EH (cell line): Measurements from ENCODE around the gene VGF.
A peak's percentile ranks its signal among the peaks of the same experiment; 100 is the strongest.

Experiments used
- DNase-seq: peaks from one replicate; pipeline ENCODE4 v3.0.0-alpha.2; 2015; ENCODE audit warnings: low read depth

The VGF gene

DNA sequence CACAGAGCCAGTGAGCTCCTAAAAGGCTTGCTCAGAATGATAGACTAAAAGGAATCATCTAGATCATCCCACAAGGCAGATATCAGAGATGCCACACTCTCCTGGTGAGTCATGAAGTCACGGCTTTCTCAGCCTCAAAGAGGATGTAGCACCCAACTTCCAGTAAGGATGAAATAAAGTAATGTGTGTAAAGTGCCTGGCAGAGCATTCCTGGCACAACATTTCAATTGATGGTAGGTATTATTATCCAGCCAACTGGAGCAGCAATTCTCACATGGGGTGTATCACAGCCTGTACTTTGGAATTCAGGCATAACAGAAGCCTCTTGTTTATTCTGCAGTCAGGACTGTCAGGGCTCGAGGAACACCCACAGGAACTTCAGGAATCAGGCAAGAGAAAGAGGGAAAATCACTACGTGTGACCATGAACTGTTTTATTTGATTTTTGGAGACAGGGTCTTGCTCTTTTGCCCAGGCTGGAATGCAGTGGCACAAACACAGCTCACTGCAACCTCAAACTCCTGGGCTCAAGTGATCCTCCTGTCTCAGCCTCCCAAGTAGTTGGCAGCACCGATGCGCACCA lies 20.0 kb upstream of the VGF start:
- peak; percentile 84 for DNase-seq

DNA sequence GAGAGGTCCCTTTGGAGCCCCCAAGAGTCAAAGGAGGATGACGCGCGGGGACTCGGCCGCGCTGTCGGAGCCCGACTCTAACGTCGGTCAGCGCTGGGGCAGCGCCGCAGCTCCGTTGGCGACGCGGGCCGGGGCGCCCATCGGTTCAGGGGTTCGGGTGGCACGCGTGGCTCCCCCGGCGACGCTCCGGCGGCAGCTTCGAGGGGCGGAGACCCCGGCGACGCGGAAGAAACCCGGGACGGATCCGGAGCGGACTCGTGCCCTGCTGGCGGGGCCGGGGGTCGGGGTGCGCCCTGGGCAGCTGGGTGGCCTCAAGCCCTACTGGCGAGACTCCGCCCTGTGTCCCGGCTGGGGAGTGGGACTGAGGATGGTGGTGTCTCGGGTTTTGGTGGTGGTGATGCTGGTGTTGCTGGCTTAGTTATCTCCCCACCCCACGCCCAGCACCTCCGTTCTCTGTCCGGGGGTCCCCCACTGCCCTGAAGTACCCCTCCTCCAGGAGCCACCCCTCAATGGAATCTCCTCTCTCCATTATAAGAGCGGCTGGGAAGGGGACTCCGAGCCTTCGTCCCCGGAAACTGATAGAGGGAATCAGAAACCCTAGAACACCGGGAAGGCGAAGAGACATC lies 14.9 kb upstream of the VGF start, which contains the start of gene NAT16:
Gene NAT16, minus strand, starts transcription at position 164 of the 626 bp plus-strand sequence. CDS start 5,486 bp downstream, outside the sequence.
- no peak for DNase-seq

DNA sequence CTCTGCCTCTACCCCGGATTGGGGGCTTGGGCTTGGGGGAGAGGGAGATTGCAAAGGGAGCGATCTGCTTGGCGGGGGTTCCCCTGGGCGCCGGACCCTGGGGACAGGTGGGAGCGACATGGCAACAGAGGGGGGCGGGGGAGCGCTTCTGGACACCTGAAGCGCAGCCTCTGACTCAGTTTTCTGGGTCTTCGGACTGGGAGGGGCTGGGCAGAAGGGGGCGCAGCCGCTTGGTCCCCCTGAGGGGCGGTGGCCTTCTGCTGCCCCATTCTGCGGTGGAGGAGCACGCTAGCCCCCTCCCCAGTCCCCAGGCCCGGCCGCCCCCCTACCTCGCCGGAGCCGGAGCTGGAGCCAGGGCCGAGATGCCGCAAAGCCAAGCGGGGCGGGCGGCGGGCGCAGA lies 14.3 kb upstream of the VGF start:
- no peak for DNase-seq

DNA sequence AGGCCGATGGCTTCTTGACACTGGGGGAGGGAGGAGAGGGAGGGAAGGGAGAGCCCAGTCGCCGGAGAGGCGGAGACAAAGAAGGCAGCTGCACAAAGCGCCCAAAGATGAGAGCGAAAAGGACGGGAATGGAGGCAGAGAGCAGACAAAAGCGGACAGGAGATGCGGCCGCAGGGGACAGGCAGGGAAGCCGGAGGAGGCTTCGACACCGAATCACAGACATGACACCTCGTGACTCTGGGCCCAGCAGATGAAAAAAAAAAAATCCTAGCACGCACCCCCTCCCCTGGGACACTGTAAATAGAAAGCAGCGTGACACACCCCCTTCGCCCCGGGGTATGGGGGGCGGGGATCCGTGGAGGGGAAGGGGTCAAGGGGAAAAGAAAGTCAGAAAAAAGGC lies 13.7 kb upstream of the VGF start:
- DNase-seq = peak; percentile 35

DNA sequence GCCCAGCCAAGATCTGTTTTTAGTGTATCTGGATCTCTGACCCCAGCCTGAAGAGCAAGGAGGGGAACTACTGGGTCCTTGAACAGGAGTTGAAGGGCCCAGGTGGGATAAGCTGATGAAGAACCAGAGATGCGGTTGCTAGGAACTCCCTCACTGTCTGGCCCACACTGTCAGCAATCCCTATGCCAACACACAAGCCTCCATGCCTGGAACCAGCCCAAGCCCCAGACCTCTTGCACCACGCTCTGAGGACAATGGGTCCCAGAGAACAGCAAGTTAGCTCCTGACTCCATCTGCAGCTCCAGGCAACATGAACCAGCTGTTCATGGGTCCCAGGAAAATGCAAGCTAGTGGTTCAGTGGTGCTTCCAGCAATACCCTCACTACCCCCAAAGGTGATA lies 12.3 kb upstream of the VGF start:
- no peak for DNase-seq

DNA sequence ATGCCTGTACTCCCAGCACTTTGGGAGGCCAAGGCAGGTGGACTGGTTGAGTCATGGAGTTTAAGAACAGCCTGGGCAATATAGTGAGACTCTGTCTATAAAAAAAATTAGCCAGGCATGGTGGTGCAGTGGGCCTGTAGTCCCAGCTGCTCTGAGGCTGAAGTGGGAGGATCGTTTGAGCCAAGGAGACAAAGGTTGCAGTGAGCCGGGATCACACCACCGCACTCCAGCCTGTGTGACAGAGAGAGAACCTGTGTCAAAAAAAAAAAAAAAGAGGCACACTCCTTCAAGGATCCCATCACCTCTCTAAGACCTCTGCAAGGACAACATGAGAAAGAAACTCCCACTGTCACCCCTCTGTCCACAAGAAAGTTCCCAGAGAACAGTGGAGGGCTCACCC lies 10.3 kb upstream of the VGF start:
- DNase-seq = no peak

DNA sequence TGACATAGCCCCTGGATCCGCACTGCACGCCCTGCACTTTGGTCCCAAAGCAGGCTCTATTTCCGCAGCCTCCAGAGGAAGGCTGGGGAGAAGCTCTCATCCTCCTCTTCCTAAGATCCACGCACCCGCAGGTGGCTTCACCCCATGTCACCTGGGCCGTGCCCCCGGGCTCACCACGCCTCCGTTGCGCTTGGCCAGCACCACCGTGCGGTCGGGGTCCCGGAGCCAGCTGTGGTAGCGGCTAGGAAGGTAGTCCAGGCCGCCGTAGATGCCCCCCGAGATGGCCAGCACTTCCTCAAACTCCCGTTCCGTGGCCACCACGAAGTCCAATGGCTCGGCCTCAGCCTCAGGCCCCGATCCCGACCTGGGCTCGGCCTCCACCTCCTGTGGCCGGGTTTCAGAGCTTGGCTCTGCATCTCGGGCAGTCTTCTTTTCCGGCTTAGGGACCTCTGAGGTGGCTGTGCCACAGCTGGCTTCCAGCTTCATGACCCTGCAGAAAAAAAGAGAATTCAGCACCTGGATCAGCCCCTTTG lies 9.0 kb upstream of the VGF start:
- no peak for DNase-seq

DNA sequence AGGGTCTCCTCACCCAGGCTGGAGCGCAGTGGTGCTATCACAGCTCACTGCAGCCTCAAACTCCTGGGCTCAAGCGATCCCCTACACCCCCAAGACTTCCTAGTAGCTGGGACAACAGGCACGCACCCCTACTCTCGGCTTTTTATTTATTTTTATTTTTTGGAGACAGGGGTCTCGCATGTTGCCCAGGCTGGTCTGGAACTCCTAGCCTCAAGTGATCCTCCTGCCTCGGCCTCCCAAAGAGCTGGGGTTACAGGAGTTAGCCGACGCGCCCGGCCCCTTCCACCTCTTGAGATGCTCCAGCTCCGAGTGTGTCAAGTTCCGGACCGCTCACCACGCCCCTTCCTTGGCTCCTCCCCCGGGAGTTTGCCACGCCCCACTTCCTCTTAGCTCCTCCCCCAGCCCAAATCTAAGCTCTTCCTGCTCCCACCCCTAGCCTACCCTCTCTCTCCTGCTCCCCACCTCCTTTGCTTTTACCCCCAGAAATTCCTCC lies 8.4 kb upstream of the VGF start:
- peak; percentile 64 for DNase-seq

DNA sequence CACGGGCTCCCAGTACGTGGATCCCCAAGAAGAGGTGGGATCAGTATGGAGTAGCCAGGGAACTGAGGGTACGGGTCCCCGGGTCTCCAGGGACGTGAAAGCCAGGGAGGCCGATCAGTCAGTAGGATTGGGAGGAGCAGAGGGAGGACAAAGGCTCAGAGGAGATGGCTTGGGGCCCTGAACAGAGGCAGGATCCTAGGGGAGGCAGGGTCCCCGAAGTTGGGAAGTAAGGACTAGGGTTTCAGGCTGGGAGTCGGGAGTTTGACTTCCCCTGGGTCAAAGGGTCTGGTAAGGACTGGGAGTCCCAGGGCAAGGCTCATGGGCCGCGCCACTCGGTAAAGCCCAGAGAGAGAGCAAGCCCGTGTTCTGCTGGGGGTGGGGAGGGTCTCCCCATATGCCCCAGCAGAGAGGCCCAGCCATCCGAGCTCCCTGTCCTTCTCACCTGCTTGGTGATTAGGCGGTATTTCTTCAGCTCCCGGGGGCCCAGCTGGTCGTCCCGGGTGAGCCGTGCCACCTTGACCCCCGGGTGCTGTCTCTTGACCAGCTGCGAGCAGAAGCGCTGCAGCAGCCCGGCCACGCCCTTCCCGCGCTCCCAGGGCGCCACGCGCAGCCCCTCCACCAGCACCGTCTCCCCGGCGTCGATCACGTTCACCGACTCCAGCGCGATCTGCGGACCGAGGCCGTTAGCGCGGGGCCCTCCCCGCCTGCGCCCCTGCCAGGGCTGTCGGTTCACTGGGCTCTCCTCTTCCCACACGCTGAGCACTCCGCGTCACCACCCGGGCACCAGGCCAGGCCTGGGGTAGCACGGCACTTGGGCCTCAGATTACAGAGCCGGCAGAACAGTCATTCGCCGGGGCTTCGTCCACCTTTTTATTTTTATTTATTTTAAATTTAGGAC lies 7.7 kb upstream of the VGF start:
- peak; percentile 88 for DNase-seq

DNA sequence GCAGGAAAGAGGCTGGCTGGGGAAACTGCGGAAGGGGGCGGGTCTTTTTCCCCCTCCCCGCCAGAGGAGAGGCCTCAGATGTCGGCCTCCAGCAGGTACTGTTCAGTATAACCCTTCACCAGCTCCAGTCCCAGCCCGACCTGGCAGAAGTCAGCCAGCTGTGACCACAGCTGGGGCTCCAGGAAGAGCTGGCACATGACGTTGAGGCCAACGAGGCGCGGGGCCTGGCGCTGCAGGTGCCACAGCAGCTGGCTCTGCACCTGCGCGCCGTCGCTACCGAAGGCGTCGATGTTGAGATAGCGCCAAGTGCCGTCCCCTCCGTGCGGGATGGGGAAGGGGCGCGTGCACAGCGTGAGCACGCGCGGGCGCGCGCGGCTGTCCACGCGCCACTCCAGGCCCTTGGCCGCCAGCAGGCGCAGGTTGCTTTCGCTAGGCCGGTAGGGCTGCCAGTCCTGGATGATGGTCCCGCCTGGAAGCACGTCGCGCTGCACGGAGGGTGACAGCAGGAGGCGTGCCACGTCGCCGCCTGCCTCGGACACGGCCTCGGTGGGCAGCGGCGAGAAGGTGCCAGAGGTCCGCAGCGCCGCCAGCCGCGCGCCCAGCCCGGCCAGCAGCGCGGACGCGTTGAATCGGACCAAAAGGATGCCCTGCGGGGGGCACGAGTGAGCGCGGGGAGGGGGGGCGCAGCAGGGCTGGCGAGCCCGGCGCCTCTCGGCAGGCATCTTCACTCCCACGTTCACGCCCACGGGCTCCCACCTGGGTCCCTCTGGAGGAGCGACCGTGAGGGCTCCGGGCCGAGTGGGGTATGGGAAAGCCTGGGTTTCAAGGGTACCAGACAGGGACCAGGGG lies 6.9 kb upstream of the VGF start:
- no peak for DNase-seq

DNA sequence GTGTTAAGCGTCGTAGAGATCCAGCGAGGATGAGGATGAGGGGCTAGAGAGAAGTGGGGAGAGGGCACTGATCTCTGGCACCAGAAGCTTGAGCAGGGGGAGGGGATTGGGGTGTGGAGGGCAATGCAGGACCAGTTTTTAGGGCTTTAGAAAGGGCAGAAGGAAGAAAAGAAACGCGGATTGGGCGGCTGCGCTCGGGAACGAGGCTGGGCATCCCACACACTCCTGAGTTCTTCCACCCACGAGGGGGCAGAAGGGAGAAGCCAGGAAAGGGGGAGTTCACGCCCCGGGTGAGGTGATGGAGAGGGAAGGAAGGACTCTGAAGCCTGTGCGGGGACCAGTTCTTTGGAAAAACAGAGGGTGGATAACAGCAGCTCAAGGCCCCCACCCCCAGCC lies 6.1 kb upstream of the VGF start:
- peak; percentile 33 for DNase-seq

DNA sequence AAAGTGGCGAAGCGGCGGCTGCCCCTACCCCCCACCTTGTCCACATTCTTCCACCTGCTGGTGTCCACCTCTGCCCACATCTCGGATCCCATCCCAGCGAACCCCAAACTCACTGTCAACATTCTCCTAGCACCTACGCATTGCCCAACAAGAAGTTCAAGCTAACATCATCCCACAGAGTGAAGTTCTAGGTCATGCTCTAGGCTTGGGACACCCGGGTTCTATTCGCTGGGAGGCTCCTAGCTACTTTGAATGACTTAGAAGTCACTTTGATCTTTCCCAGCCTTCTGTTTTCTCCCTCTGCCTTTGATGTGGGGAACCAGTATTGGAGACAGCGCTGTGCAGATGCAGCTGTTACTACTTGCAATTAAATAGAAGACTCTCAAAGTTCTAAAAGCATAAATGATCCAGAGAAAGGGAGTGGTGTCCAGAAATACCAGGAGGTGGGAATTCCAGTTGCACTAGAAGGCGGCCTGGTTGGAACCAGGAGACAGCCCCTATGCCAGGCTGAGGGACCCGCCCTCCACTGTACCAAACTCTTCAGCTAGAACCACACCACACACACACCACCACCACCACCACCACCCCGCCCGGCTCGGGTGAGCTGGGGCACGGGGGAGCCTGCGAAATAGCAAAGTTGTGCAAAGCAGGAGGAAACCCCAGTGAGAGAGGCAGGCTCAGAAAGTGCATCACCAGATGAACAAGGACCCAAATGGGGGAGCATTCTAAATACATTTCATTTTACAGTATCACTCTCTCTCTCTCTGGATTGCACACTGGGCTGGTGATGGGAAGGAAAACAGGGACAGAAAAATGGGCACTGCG lies 5.5 kb upstream of the VGF start:
- DNase-seq = no peak

DNA sequence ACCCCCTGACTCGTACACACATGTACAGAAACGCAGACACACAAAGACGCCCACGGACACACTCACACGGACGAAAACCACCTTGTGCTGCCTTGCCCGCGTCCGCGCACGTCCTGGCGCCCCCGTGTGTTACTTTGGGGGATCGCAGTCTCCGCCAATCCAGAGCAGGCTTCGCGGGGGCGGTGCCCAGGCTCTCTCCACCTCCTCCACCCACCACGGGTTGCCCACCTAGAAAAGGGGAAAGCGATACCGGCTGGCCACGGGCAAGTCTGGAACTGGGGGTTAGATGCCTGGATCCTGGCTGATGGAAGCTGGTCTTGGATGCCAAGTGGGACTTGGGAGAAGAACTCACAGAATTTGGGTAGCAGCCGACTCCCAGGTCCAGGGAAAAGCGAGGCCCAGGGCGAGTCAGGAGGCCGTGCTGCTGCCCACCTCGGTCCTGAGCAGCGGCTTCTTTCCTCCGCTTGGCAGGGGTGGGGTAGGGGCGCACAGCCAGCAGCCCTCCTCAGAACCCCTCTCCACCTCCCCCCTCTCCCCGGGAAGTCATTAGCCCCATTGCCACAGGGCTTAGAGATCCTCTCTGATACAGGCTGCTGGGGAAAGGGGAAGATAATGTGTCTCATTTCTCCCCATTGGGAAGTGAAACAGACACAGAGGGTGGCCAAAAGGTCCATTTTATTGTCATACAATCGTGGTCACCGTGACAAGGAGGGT lies 4.6 kb upstream of the VGF start:
- peak; percentile 60 for DNase-seq

DNA sequence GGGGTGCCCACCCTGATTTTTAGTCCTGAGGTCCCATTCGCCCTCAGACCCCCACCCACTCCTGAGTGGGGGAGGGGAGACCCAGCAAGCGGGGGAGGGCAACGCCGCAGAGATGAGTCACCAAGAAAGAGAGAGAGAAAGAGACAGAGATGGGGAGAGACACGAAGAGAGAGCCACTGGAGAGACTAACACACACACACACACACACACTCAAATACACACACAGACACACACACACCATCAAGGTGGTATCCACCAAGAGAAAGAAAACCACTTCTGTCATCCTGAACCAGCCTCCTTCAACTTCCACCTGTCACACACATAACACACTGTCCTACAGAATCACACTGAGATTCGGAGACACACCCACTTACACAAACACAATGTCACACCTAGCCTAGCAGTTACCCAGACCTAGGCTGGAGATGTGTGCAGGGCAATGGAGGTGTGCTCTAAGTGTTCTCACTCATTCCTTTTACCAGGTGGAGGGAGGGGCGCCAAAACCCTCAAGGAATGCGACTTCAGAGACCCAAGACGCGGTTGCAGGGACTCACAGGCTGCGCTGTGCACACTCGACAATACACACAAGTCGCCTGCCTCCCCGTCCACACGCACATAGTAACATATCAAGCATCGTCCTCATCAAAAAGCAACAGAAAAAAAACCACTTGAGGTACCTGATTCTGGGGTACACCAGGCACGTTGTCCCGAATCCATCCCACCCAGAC lies 3.9 kb upstream of the VGF start:
- DNase-seq = no peak

DNA sequence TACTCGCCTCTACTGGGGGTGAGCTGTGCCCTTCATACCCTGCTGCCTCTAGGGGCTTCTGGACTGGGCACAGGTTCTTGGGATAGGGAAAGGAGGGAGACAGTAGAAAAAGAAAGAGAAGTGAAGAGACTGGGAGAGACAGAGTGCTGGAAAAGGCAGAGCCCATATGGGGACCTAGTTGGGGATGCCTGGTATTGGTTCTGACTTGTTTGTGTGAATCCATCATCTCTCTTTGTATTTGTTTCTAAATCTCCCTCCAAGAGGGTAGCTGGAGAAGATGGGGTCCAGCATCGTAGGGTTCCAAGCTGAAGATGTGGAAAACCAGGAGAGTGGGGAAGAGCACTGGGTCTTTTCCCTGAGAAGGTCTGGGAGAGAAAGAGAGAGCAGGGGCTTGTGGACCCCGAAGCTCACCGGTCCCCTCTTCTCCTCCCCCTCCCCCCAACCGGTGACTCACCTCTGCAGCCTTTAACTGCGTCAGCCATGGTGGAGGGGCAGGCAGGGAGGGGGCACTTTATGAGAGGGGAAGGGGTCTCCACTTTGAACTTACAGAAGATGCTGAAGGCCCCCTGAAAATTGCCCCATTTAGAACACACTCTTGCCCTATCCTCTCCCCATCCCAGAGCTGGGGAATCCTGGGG lies 3.2 kb upstream of the VGF start:
- DNase-seq = no peak

DNA sequence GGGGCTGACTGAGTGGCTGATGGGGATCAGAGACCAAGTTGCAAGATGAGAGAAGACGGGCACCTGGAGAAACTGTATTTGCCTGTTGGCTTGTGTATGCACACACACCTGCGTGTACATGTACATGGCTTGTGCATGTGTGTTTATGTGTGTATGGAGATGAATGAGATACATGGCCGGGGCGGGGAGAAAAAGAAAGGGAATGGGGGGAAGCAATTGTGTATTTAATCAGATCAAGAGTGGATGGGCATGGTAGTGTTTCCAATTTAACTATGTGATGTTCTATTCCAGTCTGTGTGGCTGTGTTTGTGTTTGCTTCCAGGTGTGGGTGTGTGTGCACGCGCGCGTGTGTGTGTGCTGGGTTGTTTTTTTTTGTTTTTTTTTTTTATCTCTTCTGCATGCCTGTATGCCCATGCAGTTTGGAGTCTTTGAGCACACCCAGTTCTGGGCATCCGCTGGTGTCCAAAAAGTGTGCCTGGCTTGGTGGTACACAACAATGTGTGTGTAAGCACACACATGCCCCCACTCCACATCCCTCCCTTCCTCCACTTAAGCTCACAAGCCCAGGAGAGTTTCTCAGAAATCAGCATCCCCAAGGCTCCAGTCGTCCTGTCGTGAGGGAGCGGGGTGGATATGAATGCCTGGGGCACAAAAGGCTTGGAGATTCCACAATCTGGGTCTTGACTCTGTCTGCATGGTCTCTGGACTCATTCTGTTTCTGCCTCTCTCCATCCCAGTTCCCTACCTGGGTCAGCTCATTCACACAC lies 2.5 kb upstream of the VGF start:
- no peak for DNase-seq

DNA sequence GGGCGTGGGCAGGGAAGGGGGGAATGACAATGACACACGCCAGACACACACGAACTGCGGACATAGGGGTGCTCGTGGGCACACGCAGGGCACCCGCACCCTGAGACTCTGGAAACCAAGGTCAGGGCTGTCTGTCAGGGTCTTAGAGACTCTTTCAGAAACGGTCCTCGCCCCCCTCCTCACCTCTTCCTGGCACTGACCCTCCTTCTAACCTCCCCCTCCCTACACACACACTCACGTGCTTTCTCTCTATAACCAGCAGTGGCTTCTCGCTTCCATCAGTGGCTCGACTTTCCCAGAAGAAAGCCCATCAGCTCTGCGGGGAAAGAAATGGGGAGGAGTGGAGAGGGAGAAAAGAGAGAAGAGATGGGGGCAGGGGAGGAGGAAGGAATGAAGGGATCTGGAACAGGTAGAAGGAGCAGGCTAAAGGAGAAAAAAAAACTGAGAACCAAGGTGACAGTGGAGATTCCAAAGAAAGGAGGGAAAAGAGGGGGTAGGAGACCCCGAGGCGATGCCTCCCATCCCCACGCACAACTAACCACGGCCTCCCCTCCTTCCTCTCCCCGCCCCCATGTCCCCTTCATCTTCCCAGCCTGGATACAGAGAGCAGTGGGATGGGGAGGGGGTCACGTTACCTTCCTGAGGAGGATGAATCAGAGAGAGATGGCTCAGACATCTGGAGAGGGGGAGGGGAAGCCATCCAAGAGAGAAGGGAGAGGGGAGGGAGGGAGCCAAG lies 1.7 kb upstream of the VGF start:
- DNase-seq = no peak

DNA sequence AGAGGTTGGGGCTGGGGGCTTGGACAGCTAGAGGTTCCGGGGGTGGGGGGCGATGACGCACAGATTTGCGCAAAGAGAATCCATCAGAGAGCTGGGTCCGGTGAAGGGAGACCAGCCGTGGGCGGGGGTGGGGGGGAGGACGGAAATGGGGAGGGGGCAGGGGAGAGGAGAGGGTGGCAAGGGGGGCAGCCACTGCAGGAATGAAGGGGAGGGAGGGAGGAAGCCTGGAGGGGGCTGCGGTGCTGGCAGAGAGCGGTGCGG lies 1.2 kb upstream of the VGF start:
- DNase-seq = no peak
